ENCODE data around the gene CRACR2B.

- TF ChIP-seq, protein P1, sequence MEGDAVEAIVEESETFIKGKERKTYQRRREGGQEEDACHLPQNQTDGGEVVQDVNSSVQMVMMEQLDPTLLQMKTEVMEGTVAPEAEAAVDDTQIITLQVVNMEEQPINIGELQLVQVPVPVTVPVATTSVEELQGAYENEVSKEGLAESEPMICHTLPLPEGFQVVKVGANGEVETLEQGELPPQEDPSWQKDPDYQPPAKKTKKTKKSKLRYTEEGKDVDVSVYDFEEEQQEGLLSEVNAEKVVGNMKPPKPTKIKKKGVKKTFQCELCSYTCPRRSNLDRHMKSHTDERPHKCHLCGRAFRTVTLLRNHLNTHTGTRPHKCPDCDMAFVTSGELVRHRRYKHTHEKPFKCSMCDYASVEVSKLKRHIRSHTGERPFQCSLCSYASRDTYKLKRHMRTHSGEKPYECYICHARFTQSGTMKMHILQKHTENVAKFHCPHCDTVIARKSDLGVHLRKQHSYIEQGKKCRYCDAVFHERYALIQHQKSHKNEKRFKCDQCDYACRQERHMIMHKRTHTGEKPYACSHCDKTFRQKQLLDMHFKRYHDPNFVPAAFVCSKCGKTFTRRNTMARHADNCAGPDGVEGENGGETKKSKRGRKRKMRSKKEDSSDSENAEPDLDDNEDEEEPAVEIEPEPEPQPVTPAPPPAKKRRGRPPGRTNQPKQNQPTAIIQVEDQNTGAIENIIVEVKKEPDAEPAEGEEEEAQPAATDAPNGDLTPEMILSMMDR (IDR thresholded peaks at IDR 0.05), result peak; percentile 30
- no peak for TF ChIP-seq EZH2 (IDR thresholded peaks at IDR 0.05; ENCODE audit: borderline replicate concordance, insufficient read depth, low read depth, low read length, poor library complexity, severe bottlenecking)
These were observed 8.4 kb upstream of the CRACR2B start for GRCh38 chr11:819129-819931.
